ENCODE measurements around the gene C16orf95.
"Not testable (repeated sequence)": the region's sequence is repeated elsewhere in the genome, so short reads cannot be mapped to it uniquely, and the experiment has no call there.

The C16orf95 gene

GRCh38 chr16:87316923-87317749 is at the start of gene C16orf95:
C16orf95 (minus strand) TSS chr16:87317392; CDS start chr16:87317242, 150 bp downstream.
- DNase-seq (ENCODE audit: low read depth): peak; percentile 90

DNA sequence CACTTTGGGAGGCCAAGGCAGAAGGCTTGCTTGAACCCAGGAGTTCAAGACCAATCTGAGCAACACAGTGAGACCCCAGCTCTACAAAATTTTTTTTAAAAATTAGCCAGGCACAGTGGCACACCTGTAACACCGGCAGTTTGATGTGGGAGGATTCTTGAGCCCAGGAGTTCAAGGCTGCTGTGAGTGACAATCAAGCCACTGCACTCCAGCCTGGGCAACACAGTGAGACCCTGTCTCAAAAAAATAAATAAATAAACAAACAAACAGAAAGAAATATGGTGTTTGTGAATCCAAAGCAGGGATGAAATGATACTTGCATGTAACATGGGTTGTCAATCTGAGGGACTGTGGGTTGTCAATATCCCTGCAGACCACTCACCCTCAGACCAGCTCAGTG is 49.7 kb upstream of the C16orf95 start:
- DNase-seq (ENCODE audit: low read depth): no peak

GRCh38 chr16:87366288-87366687 is 49.1 kb upstream of the C16orf95 start:
- DNase-seq (ENCODE audit: low read depth): no peak

DNA sequence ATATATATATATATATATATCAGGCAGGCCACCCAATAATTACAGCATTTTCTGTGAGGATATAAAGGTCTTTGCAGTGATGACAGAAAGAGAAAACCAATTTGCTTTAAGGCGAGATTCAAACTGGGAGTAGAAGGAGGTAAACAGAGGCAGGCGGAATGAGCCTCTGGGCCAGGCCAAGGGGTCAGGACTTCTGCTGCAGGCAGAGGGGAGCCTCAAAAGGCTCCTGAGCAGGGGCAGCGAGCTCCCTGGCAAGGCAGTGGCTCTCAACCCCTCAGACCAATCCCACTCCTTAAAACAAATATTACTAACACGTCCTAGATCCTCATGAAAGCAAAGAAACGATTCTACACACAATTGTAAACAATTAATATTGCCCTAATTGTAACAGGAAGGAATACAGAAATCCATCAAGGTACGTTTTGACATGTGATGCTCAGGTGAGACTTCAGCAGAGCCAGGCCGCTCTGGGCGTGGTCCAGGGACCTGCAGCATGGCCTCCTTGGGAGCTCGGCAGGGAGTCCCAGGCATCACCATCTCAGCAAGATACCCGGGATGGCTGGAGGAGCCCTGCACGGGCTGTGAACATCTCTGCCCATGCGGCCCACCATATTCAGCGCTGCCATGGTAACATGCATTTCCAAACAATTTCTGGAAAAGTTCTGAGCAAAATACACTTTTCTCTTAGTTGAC is 48.0 kb upstream of the C16orf95 start:
- no peak for DNase-seq (ENCODE audit: low read depth)

- DNase-seq (ENCODE audit: low read depth): no peak
Measured at GRCh38 chr16:87363771-87364455, 46.7 kb upstream of the C16orf95 start.

DNA sequence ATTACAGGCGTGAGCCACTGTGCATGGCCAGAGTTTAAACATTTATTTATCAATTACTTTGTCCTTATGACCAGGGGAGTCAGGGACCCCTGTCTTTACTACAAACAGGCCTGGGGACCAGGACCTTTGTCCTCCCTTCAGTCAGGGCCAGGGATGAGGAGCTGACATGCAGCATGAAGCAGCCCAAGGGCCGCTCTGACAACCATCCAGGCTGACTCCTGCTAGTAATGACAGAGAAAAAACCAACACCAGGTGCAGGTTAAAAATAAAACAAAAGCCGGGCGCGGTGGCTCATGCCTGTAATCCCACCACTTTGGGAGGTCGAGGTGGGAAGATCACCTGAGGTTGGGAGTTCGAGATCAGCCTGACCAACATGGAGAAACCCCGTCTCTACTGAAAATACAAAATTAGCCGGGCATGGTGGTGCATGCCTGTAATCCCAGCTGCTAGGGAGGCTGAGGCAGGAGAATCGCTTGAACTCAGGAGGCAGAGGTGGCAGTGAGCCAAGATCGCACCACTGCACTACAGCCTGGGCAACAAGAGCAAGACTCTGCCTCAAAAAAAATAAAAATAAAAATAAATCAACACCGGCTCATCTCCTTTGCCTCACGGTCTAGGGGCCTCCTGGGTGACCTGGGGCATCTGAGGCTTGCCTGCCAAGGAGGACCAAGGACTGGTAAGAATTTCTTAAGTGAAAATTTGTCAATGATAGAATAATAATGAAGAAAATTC is 45.8 kb upstream of the C16orf95 start:
- DNase-seq (ENCODE audit: low read depth): not testable (repeated sequence)

- DNase-seq (ENCODE audit: low read depth): no peak
Measured at GRCh38 chr16:87361916-87362619, 44.9 kb upstream of the C16orf95 start.

GRCh38 chr16:87360862-87361610 is 43.8 kb upstream of the C16orf95 start:
- no peak for DNase-seq (ENCODE audit: low read depth)

DNA sequence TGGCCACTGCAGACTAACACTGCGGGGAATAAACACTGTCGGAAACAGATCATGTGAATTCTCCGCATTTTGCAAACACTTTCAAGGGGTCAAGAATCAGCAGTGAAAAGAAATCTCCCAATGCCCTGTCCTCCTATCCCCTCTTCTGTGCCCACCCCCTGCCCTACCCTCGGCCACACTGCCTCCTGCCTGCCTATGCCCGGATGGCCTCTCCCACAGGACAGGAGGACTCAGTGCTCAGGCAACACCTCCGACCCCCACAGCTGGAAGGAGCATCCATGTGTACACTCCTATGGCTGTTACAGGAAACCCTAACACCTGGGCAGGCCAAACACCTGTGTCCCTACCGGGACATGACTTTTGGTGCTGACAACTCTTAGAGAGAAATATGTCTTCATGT is 41.9 kb upstream of the C16orf95 start:
- no peak for DNase-seq (ENCODE audit: low read depth)

GRCh38 chr16:87358696-87359095 is 41.5 kb upstream of the C16orf95 start:
- no peak for DNase-seq (ENCODE audit: low read depth)

GRCh38 chr16:87358250-87358649 is 41.1 kb upstream of the C16orf95 start:
- no peak for DNase-seq (ENCODE audit: low read depth)

- no peak for DNase-seq (ENCODE audit: low read depth)
Measured at GRCh38 chr16:87356491-87356853, 39.3 kb upstream of the C16orf95 start.

DNA sequence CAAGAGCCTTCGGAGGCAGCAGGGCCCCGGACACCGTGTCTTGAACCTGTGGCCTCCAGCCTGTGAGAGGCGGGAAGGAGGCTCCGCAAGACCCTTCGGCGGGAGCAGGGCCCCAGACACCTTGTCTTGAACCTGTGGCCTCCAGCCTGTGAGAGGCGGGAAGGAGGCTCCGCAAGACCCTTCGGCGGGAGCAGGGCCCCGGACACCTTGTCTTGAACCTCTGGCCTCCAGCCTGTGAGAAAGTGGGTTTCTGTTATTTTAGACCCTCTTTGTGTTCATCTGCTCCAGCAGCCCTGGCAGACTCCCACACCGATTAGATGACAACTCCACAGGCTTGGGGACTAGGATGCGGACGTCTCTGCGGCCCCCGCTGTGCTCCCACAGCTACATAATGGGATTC is 36.4 kb upstream of the C16orf95 start:
- DNase-seq (ENCODE audit: low read depth): no peak

GRCh38 chr16:87352818-87353217 is 35.6 kb upstream of the C16orf95 start:
- DNase-seq (ENCODE audit: low read depth): no peak

DNA sequence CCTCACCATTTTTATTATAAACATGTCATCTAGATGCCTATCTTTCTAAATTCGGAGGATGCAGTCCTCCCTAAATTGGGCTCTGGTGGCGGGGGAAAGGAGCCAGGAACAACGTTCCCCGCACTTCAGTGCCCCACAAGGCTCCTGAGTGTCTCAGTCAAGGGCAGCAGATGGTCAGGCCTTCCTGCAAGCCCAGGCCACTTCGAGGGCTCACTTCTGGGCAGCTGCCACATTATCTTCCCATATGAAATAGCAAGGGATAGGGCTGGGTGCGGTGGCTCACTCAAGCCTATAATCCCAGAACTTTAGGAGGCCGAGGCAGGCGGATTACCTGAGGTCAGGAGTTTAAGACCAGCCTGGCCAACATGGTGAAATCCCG is 34.1 kb upstream of the C16orf95 start:
- DNase-seq (ENCODE audit: low read depth): no peak

GRCh38 chr16:87350681-87351319 is 33.6 kb upstream of the C16orf95 start:
- no peak for DNase-seq (ENCODE audit: low read depth)

GRCh38 chr16:87350031-87350430 is 32.8 kb upstream of the C16orf95 start:
- no peak for DNase-seq (ENCODE audit: low read depth)

DNA sequence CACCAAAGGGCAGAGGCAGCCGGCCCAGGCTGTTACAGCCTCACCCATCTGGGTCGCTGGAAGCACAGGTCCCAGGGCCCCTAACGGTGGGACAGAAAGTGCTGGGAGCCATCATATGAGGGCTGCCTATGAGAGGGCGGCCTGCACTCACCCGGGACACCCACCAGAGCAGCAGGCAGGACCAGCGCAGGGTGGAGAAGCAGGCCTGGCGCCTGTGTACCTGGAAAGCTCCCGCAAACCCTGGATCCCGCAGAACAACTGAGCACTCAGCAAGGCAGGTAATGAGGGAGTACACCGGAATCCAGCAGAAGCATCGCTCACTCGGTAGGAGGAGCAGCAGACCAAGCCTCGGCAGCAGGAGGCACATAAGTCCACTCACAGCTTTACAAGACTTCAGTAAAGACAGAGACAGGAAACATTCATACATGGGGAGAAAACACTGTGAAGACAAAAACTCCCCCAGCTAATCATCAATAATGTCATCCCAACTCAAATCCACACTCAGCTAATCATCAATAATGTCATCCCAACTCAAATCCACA is 31.5 kb upstream of the C16orf95 start:
- DNase-seq (ENCODE audit: low read depth): no peak

DNA sequence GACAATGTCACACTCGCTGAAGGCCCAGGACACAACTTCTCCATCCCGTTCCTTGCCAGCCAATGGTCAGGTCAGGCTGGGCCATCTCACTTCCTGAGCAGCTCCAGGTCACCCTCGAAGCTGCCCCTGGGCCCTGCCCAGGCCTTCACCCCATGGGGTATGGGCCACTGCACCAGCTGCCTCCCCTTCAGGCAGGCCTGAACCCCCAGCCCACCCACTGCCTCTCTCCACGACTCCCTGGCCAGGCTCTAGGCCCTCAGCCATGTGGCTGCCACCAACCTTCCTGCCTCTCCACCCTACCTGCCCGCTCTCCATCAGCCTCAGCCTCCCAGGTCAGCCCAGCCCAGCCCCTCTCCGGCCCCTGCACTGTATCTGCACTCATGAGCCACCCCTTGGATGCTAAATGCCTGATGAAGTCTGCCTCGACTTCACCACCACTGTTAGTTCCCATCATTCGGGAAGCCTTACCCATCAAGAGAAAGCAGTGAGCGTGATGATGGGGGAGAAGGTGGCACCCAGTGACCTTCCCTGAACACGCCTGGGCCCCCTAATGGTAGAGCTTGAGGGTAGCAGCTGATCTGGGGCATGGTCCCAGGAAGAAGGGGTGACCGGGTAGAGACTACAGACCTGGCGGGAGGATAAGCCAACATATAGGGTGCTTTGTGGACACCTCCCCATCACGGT is 30.9 kb upstream of the C16orf95 start:
- no peak for DNase-seq (ENCODE audit: low read depth)

Measured in fibroblast of the conjunctiva (primary cell).